Stimulated activated CD4-positive, alpha-beta T cell treated with anti-CD3 and anti-CD28 coated beads, Interleukin-4, amount 100 ng/mL, for 24 hours (primary cell): ENCODE measurements around the gene BPIFB4.
"Not testable (repeated sequence)": the region's sequence is repeated elsewhere in the genome, so short reads cannot be mapped to it uniquely, and the experiment has no call there.

Experiments
- DNase-seq: peaks from one replicate; pipeline ENCODE4 v3.0.0-alpha.2; 2020

BPIFB4 gene

GRCh38 chr20:33122297-33122696, 42.9 kb downstream of the BPIFB4 start:
- DNase-seq = not testable (repeated sequence)

GRCh38 chr20:33124261-33124660, 44.8 kb downstream of the BPIFB4 start:
- no peak for DNase-seq

DNA sequence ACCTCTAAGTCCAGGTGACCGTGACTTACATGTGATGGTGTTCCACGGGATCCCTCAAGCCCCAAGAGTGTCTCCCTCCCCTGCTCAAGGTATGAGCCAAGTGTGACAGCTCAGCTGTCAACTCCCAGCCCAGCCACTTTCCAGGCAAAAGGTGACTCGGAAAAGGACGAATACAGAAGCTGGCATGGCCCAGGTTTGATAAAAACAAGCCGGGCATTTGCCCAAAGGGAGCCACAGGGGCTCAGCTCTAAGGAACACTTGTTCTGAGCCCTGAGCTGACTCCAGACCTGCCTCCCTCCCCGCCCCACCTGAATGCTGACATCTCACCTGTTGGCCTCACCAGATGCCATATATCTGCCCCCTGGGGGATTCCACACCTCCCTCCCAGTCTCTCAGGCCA, 45.6 kb downstream of the BPIFB4 start:
- no peak for DNase-seq

- DNase-seq = no peak
Observed at GRCh38 chr20:33125983-33126382, 46.5 kb downstream of the BPIFB4 start.

- no peak for DNase-seq
Observed at GRCh38 chr20:33127422-33128097, 48.1 kb downstream of the BPIFB4 start.

- no peak for DNase-seq
Observed at GRCh38 chr20:33130568-33131061, 51.2 kb downstream of the BPIFB4 start.

DNA sequence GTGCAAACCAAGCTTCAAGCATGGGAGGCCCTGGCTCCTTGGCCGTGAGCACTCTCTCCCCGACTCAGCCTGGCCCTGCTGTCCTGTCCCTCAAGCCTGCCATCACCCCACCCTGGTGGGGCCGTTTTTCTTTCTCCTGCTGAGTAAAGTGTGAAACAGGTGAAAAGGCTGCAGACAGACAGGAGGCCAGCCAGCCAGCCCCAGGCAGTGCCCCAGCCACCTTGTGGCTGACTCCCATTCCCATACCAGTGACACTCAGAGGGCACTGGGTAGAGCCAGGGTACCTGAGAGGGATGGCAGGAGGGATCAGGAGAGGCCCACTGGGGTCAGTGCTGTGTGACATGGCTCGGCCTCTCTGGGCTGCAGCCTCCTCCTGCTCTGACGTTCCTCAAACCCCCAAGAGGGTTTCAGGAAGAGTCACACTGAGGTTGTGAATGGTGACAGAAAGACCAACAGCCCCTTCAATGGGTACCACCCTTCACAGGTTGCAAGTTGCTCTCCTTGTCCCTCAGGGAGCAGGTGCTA, 52.6 kb downstream of the BPIFB4 start:
- DNase-seq = no peak

DNA sequence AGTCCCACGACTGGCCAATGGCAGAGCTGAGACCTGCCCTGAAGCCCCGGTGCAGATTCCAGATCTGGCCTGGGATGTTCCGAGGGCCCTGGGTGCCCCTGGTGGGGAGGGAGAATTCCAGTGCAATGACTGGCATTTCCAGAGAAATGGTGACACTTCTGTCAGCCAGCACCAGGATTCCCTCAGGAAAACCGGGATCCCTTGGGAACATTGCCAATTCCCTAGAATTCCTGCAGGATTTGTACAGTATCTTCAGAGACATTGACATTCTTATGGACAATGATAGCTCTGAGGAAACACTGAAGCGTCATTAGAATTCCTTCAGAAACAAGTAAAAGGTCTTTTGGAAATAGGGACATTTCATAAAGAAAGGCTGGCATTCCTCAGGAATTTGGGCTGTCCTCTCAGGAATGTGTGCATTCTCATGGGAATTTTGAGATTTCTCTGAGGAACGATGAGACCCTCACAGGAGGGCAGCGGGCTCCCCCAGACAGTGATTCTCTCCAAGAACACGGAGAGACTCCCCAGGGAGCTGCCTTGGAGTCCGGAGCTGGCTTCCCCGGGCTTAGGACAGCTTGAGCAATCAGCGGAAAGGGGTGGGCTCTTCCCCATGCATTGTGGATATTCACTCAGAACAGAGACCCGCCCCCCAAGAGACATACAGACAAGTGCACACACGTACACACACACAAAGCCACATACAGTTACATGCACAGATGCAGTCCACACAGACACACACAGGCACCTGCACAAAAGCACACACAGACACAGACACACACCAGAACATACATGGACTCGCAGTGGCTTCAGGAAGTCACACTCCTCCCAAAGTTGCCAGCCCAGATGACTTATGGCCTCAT, 53.3 kb downstream of the BPIFB4 start:
- DNase-seq = no peak

DNA sequence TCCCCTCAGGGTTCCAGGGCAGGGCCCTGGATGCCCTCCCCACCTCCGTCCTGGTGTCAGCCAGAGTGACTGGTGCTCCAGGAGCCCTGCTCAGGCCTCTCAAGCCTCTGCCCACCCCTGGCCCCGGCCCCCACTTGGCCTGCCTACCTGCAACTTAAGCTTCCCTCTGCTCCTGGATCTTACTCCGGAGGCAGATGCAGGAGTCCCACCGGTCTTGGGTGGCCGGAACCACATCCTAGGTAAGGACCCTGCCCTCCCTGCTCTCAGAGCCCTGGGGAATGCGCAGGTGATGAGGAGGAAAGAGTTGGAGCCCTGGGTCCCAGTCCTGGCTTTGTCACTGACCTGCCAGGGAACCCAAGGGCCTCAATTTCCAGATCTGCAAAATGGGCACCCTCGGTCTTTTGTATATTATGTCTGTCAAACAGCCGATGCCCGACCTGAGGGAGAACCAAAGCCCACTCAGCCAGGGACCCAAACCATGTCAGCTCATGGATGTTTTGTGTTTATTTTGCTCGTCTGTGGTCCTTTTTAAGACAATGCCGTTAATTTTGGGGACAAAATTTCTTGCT, 54.0 kb downstream of the BPIFB4 start:
- no peak for DNase-seq

DNA sequence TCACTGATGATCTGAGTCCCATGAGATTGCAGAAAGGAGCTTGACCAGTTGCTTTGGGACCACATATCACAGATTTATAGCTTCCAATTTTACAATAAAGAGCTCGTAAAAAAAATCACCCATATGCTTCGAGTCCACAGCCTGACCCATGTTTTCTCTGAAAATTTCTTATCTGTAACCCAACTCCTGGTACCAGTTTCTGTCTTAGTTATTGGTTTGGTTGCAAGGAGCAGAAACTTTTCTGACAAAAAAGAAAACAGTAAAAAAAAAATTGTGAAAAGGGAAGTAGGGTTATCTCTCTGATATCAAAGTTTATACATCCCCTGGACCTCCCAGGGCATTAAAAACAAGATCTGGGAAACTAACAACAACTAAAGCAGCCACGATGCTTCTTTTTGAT, 57.8 kb downstream of the BPIFB4 start:
- DNase-seq = no peak

DNA sequence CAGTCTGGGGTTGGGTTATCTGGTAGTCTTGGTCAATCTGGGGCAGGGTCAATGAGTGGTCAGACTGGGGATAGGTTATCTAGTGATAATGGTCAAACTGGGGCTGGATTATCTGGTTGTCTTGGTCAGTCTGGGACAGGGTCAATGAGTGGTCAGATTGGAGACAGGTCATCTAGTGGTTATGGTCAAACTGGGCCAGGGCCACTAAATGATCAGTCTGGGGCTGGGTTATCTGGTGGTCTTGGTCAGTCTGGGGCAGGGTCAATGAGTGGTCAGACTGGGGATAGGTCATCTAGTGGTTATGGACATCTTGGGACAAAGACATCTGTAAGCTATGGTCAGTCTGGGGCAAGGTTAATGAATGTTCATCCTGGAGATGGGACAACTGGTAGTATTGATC, 60.0 kb downstream of the BPIFB4 start:
- DNase-seq = no peak

- DNase-seq = no peak
Observed at GRCh38 chr20:33145521-33145920, 66.1 kb downstream of the BPIFB4 start.

DNA sequence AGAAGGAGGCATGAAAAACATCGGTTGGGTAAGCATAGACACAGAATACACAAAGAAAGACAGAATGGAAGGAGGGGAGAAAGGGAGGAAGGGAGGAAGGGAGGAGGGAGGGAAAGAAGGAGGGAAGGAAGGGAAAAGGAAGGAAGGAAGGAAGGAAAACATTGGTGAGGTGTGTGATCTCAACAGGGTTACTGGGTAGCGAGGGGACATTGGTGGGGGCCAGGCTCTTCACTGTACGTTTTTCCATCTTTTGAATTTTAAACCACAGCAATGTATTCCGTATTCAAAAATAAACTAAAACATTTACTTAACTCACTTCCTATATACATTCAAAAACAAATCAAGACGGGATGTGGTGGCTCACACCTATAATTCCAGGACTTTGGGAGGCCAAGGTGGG, 67.9 kb downstream of the BPIFB4 start:
- no peak for DNase-seq

DNA sequence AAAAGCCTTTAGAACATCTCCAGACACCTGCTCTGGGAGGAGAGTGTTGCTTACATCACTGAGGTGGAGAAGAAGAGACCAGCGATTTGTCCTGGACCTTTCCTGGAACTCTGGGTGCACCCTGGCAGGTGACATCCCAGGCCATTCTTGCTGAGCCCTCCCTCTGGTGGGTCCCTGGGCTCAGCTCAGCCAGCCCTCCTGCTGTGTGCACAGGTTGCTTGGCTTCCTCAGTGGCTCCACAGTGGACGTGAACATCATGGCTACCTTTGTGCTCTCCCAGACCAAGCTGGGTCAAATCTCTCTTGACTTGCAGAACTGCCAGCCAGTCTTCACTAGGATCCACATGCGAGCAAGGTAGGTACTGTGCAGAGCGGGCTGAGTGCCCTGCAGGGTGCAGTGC, 68.6 kb downstream of the BPIFB4 start:
- DNase-seq = no peak

GRCh38 chr20:33154252-33154651, 74.8 kb downstream of the BPIFB4 start:
- DNase-seq = no peak

GRCh38 chr20:33158637-33159385, 79.4 kb downstream of the BPIFB4 start:
- no peak for DNase-seq

GRCh38 chr20:33159713-33160112, 80.3 kb downstream of the BPIFB4 start:
- DNase-seq = no peak

- no peak for DNase-seq
Observed at GRCh38 chr20:33160681-33161080, 81.2 kb downstream of the BPIFB4 start.
